Brain microvascular endothelial cell (primary cell): ENCODE data around the gene AKIRIN2.
A peak's percentile ranks its signal among the peaks of the same experiment; 100 is the strongest.

Experiments used
- DNase-seq: peaks from one replicate; pipeline ENCODE4 v3.0.0-alpha.2; 2020
- H3K27ac ChIP-seq: fragments of 250-450 bp; sonication (Bioruptor Pico); 2 replicates; pipeline ENCODE4 v1.5.1; 2020; ENCODE audit warnings: mild to moderate bottlenecking, moderate library complexity
- H3K27me3 ChIP-seq: fragments of 250-450 bp; sonication (Bioruptor Pico); replicated peaks from 2 replicates; pipeline ENCODE4 v1.5.1; 2020; ENCODE audit warnings: mild to moderate bottlenecking
- H3K36me3 ChIP-seq: fragments of 250-450 bp; sonication (Bioruptor Pico); replicated peaks from 2 replicates; pipeline ENCODE4 v1.5.1; 2020; ENCODE audit warnings: mild to moderate bottlenecking
- H3K4me3 ChIP-seq: 2 replicates; pipeline ENCODE4 v1.5.1; 2011; ENCODE audit warnings: low read depth, mild to moderate bottlenecking, control low read depth, low read length, moderate library complexity
- in situ Hi-C: cut with HindIII; loops from 2 replicates; pipeline ENCODE4 v1.10.0; 2017; ENCODE audit warnings: low sequenced_read_pairs, low pct_ligation_motif_present
- TF ChIP-seq, protein P1 (sequence below): IDR thresholded peaks from 2 replicates; pipeline ENCODE4 v1.5.1; 2011; ENCODE audit warnings: low read depth, mild to moderate bottlenecking, moderate library complexity, low read length, control low read depth, inconsistent platforms; ENCODE audit errors: missing control alignments

The AKIRIN2 gene

DNA sequence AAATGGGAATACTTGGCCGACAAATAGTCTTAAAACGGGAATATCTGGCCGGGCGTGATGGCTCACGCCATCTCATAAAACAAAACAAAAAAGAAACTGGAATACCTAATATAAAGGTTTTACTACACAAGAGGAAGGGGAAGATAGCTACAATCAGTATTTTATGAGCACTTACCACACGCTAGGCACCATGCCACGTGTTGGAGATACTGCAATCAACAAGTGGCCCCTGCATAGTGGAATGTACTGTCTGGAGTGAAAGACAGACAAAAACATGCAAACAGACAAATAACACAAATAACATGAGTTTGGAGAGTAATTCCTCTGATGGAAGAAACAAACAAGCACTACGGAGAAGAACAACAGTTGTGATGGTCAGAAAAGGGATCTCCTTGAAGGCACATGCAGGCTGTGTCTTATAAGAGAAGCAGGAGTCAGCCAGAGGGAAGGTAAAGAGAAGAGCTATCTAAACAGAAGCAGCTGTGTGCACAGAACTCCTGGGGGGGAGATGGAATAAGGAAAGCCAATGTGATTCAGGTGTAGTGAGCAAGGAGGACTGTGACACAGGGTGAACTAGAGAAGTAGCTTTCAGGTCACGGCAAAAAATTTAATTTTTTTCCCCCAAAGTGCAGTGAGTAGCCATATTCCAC, 39.1 kb upstream of the AKIRIN2 start:
- in situ Hi-C loops = no loop called here
- TF ChIP-seq, protein P1, sequence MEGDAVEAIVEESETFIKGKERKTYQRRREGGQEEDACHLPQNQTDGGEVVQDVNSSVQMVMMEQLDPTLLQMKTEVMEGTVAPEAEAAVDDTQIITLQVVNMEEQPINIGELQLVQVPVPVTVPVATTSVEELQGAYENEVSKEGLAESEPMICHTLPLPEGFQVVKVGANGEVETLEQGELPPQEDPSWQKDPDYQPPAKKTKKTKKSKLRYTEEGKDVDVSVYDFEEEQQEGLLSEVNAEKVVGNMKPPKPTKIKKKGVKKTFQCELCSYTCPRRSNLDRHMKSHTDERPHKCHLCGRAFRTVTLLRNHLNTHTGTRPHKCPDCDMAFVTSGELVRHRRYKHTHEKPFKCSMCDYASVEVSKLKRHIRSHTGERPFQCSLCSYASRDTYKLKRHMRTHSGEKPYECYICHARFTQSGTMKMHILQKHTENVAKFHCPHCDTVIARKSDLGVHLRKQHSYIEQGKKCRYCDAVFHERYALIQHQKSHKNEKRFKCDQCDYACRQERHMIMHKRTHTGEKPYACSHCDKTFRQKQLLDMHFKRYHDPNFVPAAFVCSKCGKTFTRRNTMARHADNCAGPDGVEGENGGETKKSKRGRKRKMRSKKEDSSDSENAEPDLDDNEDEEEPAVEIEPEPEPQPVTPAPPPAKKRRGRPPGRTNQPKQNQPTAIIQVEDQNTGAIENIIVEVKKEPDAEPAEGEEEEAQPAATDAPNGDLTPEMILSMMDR = no peak
- Histone ChIP-seq H3K27me3 (no peaks in the 10 kb centered on the region), H3K36me3 (no peaks in the 10 kb centered on the region), H3K27ac (no peak overlapping the region), H3K4me3 (no peak overlapping the region)
- no peak for DNase-seq

DNA sequence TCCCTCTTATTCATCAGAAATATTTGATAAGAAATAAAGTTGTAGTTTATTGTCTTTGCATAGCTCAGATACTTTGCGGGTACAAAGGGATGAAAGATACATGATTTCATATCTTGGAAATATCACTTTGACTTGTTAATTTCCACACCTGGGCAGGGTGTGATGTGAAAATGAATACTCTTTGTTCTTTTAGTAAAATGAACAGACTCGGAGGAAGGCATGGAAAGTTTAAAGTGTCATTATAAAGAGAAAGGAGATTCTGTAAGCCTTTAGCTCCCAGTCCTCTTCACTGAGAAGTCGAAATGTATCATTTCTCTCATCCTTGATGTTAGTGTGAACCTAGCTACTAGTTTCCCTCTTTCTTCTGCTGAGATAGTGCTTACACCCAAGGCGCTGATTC, 36.7 kb upstream of the AKIRIN2 start:
- Histone ChIP-seq H3K36me3 (no peaks in the 10 kb centered on the region), H3K27ac (no peak overlapping the region)

DNA sequence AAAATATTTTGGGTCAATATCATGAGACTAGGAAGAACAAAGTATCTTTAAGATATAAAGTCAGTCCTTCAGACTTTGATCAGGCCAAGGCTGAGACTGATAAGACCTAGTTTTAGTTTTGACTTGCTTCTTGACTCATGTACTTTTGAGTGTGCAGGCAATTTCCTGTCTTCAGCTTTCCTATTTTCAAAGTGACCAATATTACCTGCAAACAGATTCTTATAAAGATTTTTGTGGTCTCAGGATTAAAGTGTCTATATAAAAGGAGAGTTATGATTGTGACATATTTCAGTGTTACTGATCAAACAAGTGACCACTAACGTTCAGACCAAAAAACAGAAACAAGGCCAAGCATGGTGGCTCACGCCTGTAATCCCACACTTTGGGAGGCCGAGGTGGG, 36.0 kb upstream of the AKIRIN2 start:
- H3K27ac ChIP-seq = no peak overlapping the region
- no peaks in the 10 kb centered on the region for H3K27me3 ChIP-seq
- in situ Hi-C loops = no loop called here
- no peak for DNase-seq
- H3K4me3 ChIP-seq = no peak overlapping the region
- TF ChIP-seq, protein P1 = no peak
- no peaks in the 10 kb centered on the region for H3K36me3 ChIP-seq

More for the DNA sequence above, 36.7 kb upstream of the AKIRIN2 start:
- Histone ChIP-seq H3K4me3 (no peak overlapping the region), H3K27me3 (no peaks in the 10 kb centered on the region)
- TF ChIP-seq, protein P1 = no peak
- DNase-seq = no peak
- in situ Hi-C loops = no loop called here

DNA sequence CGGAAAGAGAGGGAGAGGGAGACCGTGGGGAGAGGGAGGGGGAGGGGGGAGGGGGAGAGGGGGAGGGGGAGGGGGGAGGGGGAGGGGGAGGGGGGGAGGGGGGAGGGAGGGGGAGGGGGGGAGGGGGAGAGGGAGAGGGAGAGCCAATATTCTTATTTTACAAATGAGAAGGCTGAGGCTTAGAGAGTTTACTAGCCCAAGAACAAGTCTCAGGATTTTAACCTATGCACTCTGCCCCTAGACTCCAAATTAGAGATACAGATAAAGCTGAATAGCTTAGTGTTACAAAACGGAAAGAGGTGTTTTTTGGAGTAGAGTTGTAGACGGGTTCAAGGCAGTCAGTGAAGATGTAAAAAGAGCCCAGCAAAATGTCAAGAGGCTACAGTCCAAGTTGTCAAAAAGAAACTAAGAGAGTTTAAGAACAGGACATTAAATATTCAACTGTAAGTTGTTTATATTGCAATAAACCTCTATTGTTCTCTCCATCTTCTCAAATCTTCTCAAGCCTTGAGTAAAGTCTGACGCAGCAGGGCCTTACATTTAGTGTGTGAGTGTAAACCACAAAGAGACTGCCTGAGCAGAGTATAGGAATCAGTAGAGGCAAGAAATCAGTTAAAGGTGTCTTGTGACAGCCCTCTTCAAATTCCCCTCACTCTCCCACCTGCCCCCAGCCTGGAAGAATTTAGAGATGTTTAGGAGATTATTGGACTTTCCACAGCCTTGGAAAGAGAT, 34.9 kb upstream of the AKIRIN2 start:
- H3K27ac ChIP-seq = no peak overlapping the region
- no peak for DNase-seq
- in situ Hi-C loops = no loop called here
- no peaks in the 10 kb centered on the region for H3K36me3 ChIP-seq
- H3K27me3 ChIP-seq = no peaks in the 10 kb centered on the region
- TF ChIP-seq, protein P1 = no peak
- no peak overlapping the region for H3K4me3 ChIP-seq

DNA sequence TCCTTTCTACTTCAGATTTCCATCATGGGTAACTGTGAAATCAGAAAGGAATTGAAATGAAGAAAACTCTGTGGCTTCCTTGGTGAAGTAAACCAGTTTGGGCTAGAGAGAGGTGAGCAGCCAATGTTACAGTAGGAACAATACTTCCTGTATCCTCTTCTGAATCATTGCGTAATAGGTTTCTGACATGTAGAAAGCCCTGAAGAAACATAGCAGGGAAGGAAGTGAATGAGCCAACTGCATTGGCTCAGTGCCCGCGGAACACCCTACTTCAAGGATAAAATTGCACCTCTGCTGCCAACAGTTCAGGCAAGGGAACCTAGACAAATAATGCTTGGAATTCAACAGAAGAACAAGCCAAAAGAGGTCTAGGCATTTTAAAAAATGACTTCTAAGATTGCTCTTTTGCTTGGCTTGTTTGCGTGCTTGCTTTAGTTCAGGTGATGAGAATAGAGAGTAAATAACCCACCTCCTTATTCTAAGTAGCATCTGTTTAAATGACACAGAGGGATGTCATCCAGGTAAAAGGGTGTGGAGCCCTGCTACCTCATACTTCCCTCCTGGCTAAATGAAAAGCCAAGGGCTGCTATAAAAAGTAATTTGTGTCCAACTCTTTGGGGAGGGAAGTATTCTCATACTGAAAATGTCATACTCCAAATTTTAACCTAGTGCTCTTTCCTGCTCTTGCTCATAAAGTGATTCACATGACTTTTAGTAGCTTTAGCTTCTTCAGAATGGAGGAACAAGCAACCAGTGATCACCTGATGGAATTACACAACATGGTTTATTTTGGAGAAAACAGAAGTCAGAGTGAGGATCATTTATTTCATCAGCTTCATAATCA, 30.0 kb upstream of the AKIRIN2 start:
- Histone ChIP-seq H3K4me3 (no peak overlapping the region), H3K27me3 (no peaks in the 10 kb centered on the region)

More for the DNA sequence above, 30.0 kb upstream of the AKIRIN2 start:
- Histone ChIP-seq H3K36me3 (no peaks in the 10 kb centered on the region), H3K27ac (no peak overlapping the region)
- peak; percentile 59 for DNase-seq
- in situ Hi-C loops = no loop called here
- TF ChIP-seq, protein P1 = no peak
